ENCODE measurements around the gene ASPG. TPM values are rescaled to one million over a fixed set of nuclear protein-coding genes. Genes with fewer than 3 reads are reported as not detected.
A peak's percentile ranks its signal among the peaks of the same experiment; 100 is the strongest.
"Not testable (repeated sequence)": the region's sequence is repeated elsewhere in the genome, so short reads cannot be mapped to it uniquely, and the experiment has no call there.

ASPG gene
- total RNA-seq, 1 experiment from 2014 or later = not detected

DNA sequence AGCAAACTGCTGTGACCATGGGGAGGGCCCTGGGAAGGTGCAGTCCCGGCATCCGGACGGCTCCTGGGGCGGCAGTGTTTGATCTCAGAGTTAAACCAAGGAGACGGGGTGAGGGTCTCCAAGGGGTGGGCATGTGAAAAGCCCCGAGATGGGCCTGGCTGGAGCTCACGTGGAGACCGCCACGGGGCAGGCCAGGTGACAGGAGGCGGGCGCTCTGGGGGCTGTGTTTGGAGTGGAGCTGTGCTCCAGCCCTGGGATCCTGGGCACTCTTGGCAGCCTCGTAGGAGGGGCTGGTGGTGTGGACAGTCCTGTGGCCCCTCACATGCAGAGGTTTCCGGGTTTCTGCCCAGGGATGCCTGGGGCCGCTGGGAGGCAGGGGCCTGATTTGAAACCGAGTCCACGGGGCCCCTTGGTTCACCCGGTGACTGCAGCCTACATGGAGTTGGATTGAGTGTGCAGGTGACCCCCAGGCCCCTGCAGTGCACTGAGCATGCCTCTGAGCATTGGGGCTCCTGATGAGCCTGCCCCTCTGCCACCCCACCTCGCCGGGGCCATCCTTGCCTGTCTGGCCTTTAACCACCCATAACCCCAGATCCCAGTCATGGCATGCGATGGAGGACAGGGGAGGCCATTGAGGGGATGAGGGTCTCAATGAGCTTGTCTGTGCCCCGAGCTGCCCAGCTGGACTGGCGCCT lies 61.3 kb downstream of the ASPG start:
- no peak for DNase-seq (ENCODE audit: low read depth)

DNA sequence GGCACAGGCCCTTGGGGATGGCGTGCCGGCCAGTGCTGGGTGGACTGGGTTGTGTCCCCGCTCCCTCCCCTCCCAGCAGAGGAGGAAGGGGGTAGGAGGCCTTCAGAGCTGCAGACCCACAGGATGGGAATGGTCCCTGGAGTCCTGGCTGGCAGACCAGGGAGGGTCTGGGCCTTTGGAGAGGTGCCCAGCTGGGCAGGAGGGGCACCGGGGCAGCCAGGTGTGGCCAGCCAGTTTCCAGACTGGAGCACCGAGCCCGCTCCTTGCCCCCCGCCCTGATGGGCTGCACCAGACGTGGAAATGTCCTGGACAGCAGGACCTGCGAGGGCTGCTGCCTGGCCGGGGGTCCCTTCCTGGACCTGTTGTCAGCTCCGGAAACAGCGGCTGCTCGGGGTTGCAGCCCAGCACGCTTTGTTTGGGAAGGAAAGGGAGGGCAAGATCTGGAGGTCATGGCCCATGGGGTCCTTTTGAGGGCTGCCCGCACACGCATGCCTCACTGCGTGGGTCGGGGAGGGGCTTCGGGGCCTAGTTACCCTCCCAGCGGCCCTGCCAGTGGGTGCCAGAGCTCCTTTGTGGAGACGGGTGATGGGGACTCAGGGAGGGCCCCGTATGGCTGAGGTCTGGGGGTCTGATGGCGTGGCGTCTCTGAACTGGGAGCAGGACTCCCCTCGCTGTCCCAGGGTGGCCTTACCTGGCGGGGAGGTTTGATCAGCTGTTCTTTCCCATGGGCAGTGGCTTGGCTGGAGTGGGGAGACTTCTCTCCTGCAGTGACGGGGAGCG lies 62.0 kb downstream of the ASPG start:
- DNase-seq (ENCODE audit: low read depth) = no peak

DNA sequence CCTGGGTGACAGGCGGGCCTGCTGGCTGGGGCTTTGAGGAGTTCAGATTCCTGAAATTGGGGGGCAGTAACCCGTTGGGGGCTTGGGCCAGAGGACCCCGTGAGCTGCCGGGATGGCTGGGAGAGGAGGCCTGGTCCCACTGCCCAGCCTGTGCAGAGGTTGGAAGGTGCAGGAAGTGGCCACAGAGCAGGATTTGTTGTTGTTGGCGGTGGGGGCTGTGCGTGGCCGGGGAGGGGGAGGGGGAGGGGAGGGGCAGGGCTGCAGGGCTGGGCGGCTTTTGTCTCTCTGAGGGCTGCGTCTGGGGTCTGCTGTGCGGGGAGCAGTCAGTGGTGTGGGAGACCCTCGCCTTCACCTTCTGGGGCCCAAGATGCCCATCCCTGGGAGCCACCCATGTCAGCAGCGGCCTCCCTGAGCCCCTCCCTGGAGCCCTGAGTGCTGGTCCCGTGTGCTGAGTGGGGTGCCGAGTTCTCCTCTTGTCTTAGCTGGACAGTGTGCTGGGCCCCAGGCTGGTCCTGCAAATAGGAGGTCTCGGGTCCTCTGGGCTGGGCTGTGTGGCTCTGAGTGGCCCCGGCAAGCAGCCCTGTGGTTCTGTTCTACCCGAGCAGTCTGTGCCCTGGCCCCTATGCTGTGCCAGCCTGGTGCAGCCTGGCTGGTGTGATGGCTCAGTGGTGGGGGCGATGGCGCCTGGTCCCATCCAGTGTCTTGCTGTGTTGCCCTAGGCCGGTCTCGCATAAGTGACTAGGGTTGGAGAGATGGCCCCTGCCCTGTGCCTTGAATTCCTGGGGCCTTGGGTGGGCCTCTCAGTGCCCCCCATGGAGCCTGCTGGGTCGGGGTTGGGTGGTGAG lies 63.2 kb downstream of the ASPG start:
- no peak for DNase-seq (ENCODE audit: low read depth)

DNA sequence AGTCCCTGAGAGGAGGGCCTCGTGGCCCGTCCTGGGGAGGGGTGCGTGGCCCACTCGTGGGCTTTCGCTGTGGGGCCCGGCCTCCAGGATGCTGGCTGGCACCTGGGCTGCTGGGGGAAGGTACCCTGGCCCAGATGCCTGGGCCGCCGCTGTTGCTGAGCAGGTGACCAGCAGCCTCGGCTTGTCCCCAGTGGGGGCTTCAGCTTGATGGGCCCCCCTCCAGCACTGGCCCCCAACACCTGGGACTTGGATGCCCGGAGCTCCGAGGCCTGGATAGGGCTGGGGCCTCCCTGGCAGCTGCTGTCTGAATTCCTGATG lies 63.7 kb downstream of the ASPG start:
- DNase-seq (ENCODE audit: low read depth) = no peak

DNA sequence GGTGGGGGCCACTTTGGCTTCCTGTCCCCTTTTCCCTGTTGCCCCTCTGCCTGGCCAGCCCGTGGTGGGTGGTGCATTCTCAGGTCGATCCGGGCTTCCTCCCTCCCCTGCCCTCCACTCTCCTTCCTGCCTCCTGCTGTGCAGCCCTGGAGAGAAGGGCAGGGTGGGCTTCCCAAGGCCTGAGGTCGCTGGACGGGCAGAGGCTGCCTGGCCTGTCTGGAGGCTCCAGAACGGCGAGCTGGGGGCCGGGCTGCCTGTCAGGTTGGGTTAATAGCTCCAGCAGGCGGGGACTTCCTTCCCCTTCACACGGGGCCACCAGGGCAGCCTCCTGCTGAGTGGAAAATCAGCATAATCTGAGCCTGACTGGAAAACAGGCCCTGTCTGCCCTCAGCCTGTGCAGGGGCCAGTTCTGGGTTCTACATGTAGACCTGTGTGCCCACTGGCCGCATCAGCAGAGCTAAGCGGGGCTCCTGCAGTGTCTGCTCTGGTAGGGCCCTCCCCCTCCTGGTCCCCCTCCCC lies 64.2 kb downstream of the ASPG start:
- peak; percentile 14 for DNase-seq (ENCODE audit: low read depth)

DNA sequence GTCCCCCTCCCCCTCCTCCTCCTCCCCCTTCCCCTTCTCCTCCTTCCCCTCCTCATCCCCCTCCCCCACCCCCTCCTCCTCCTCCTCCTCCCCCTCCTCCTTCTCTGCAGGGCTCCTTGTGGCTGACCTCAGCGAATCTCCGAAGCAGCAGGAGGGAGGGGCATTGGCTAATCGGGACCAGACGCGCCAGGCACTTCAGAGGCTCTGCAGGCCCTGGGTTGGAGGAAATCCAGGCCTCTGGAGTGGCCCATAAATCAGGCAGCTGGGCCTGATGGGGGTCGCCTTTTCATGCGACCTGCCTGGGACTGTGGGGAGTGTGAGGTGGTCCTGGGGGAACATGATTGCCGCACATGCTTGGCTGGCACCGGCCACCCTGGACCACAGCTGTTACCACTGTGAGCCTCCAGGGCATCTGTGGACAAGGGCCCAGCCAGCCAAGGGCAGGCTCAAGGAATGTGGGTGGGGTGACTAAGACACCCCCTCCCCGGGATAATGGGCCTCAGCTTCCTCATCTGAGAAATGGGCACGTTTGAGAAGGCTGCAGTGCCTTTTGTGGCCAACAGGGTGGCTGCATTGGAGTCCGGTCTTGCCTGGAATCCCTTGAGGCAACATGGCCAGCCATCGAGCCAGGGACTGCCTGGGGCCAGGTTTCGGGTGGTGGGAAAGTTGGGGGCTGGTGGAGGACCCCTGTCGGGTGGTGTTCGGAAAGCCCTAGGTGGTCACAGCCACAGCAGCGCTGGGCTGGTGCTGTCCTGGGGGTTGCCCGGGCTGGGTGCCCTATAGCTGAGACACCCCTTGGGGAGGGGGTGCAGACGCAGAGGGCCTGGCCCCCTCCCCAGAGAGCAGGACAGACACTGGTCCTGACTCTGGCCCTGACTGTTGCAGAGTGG lies 64.9 kb downstream of the ASPG start:
- DNase-seq (ENCODE audit: low read depth) = no peak

DNA sequence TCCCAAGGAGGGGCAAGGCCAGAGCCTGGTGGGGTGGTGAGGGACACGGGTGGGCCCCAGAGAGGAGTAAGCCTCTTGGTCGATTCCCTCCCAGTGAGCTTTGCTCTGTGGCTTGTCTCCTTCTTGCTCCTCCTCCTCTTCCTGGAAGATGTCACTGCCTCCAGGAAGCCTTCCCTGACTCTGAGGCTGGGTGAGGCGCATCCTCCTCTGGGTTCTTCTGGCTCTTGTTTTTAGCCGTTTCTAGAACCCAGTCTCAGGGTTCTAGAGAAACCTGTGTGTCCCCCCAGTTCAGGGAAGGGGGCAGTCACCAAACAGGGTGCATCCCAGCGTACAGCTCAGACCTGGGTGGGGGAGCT lies 65.5 kb downstream of the ASPG start:
- no peak for DNase-seq (ENCODE audit: low read depth)

DNA sequence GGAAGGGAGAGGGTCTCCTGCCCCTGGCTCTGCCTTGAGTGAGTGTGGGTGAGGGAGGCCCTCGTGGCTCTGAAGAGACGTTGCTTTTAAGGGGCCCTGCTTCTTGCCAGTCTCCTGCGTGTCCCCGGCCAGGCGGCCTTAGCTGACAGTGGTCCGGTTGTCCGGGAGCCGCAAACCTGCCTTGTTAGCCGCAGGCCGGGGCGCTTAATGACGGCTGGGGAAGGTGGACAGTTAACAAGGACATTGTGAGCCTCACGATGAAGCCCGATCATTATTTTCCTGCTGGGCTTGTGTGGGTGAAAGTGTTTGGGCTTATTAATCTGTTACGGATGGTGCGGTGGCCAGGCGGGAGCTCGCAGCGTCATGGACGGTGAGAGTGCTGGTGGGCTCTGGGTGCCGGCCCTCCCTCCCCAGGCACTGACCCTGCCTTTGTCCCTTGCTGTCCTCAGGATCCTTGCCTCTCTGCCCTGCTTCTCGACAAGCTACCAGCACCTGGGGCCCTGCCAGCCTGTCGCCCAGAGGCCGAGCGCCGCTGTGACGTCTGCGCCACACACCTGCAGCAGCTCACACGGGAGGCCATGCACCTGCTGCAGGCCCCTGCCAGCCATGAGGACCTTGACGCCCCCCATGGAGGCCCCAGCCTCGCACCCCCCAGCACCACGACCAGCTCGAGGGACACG lies 66.2 kb downstream of the ASPG start:
- DNase-seq (ENCODE audit: low read depth) = no peak

DNA sequence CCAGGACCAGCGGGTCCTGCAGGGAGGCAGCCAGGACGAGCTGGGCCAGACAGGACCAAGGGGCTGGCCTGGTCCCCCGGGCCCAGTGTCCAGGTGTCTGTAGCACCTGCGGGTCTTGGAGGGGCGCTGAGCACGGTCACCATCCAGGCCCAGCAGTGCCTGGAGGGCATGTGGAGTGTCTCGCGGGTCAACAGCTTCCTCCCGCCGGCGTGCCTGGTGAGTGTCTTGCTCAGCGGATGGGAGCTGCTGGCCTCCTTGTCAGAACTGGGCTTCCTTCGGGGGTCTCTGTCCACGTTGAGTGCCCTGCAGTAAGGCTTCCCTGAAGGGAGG lies 66.7 kb downstream of the ASPG start:
- no peak for DNase-seq (ENCODE audit: low read depth)

DNA sequence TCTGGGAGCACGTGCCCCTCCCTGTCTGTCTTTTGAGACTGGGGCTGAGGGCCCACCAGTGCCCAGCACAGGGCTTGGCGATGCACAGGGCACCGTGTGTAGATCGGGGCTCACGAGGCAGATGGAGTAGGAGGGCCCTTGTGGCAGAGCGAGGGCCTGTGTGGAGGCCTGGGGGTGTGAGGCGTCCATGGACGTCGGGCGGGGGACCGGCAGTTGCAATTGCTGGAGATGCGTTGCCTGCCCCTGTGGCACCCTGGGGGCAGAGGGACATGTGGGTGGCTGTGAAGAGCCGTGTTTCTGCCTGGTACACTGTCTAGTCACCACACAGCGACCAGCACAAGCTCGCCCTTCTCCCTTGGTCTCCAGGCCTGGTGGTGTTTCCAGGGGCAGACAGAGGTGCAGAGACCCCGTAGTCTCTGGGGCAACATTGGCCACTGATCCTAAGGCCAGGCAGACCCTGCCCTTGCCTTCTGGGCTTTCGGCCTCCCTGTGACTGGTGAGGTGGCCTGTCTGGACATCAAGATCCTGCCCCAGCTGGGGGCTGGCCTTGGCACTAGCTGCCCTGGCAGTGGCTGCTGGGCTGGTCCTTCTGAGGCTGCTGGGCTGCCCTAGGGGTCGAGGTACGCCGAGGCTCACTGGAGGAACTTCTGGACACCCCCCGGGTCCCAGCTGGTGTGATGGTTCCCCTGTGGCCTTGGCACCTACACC lies 67.3 kb downstream of the ASPG start:
- no peak for DNase-seq (ENCODE audit: low read depth)

DNA sequence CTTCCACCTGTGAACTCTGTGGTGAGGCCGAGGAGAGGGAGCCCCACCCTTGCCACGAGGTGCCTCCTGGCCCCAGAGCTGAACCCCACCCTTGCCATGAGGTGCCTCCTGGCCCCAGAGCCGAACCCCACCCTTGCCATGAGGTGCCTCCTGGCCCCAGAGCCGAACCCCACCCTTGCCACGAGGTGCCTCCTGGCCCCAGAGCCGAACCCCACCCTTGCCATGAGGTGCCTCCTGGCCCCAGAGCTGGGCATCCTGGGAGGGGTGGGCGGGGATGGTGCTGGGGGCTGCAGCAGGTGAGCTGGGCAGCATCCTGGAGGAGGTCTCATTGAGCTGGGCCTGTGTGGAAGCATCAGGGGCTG lies 67.9 kb downstream of the ASPG start:
- DNase-seq (ENCODE audit: low read depth) = not testable (repeated sequence)

DNA sequence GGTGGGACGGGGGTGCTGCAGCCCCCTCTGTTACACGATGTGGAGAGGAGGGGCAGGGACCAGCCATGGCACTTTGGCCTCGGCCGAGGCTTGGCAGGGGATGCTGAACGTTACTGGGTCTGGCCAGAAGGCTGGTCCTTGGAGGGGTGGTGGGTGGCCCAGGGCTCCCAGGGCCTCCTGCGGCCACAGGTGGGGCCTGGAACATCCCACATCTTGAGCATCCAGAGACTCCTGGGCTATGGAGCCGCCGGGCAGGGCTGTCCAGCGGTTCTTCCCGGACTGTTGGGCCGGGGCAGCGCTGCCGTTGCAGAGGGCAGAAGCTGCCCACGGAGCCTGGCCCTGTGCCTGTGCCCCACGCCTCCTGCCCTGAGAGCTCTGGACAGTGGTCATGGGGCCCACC lies 68.7 kb downstream of the ASPG start:
- DNase-seq (ENCODE audit: low read depth) = no peak

DNA sequence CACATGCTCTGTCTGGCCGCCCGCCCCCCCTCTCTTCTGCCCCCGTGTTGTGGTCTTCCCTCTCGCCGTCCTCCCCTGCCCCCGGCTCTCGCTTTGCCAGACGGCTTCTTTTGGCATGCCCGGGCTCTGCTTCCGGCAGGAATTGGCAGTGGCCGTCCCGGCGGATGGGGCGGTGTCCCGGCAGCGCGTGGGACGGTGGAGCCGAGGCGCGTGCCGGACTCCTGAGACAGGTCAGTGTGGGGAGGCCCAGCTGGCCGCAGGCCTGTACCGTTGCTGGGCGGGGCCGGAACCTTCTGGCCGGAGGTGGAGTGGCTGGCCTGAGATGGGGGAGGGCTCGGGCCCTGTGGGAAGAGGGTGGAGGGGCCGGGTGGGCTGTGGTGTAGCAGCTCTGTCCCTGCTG lies 70.0 kb downstream of the ASPG start:
- no peak for DNase-seq (ENCODE audit: low read depth)

DNA sequence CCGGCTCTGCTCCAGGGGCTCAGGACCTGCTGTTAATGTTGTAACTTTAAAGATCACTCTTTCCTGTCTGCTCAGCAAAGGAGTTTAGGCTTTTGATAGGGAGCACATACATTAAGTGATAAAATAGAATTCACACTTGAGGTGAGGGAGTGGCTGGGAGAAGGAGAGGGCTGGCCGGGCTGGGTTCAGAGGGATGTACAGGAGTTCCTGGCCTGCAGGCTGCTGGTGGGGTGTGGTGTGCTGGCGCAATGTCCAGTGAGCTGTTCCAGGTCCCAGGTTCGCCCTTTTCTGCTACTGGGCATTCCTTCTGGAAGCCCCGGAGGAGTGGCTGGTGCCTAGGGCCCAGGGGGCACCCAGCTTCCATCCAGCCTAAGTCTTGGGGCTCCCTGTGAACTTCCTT lies 70.6 kb downstream of the ASPG start:
- no peak for DNase-seq (ENCODE audit: low read depth)

DNA sequence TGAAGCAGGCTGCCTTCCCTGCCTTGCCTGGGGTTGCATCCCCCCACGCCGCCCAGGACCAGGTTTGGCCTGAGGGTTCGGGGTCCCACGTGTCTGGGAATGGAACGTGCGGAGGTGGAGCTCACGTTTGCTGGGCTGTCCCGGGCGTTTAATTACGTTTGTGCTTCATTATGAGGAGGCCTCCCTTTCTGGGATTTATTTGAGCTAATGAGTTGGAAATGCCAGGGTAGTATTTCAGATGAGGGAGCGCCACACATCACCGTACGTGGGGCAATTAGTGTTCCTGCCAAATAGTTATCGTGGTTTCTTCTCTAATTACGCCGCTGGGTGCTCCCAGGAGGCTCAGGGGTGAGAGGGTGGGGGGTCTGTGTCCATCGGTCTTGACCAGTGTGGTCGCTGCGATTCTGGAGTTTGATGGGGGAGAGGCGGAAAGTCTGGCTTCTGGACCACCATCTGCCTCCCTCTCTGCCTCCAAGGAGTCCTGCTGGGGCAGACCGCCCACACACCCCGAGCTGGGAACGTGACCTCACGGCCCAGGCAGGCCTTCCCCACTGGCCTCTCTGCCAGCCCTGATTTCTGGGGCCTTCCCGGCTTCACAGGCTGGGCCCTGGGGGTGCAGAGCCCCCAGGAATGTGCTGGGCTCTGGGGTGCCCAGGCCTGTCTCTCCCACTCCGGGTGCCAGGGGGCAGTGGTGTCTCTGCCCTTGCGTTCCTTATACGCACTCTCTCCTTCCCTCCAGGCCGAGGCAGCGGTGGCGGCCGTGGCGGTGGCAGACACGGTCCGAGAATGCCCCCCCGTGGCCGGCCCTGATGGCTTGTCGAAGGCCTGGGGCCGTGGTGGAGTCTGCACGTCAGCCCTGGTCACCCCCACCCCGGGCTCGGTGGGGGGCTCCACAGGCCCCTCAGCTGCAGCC lies 71.8 kb downstream of the ASPG start:
- no peak for DNase-seq (ENCODE audit: low read depth)

DNA sequence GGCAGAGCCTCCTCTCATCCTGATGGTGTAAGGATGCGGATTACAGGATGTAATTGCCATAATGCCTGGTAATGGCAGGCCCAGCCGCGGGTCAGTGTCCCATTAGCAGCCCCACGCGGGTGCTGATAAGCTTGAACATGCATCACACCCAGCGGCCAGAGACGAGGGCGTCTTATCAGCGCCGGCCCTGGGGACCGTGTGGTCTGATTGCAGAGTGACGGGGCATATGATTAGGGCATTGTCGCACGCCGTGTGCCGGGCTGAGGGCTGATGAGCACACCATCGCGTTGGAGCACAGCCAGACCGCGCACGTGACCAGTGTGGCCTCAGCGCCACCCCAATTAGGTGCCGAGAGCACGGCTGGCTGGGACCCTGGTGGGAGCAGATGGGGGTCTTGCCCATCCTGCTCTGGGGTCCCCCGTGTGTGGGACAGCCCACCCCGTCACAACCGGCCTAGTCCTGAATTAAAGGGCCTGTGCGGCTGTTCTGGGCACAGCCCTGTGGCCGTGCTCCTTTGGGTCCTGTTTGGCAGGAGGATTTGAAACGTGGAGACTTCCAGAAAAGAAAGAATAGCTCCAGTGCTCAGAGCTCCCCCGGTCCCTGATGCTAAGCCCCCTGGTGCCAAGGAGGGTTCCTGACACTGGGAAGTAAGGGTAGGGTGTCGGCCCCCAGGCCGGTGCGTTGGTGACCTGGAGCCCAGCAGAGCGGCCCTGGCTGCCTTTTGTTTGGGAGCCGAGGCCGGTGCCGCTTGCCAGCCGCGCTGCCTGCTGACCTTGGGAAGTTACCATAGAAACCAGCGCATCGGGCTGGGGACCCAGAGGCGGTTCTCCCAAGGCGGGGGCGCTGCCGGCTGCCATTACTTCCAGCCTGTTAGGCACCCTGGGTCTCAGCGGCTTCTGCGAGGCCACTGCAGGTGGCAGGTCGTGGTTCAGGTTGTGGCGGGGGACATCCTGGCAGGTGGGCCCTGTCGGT lies 73.6 kb downstream of the ASPG start:
- no peak for DNase-seq (ENCODE audit: low read depth)

DNA sequence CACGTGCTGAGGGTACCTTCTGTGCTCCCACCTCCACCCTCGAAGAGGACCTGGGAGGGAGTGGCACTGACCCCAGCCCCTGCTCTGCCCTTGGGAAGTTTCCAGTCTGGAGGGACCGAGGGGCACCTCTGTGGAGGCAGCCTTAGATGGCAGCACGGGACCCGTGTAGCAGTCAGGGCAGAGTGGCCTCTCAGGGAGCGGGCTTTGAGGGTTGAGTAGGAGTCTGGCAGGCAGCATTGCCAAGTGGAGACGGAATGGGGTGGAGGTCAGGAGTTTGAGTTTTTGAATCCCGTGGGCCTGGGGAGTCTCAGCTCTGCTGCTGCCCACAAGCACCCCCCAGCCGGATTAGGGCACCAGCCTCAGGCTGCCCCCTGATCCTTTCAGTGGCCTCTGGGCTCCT lies 74.5 kb downstream of the ASPG start:
- no peak for DNase-seq (ENCODE audit: low read depth)
